ENCODE measurements around the gene BET1. TPM values are rescaled to one million over a fixed set of nuclear protein-coding genes. Genes with fewer than 3 reads are reported as not detected.

Gene BET1
- total RNA-seq, 1 experiment from 2014 or later, result 19.9 TPM

GRCh38 chr7:94012746-94013145, 8.6 kb upstream of the BET1 start:
- POLR2A ChIA-PET, result no interaction called here
- Mint-ChIP-seq H3K27ac (ENCODE audit: unreplicated experiment) (no peak overlapping the region), H3K36me3 (ENCODE audit: insufficient read depth, unreplicated experiment) (no peaks in the 10 kb centered on the region), H3K9me3 (ENCODE audit: unreplicated experiment) (no peaks in the 10 kb centered on the region), H3K27me3 (ENCODE audit: insufficient read depth, unreplicated experiment) (peaks cover 18% of the 10 kb centered on the region), H3K4me1 (ENCODE audit: low read depth, unreplicated experiment) (no peaks in the 10 kb centered on the region), H3K4me3 (ENCODE audit: unreplicated experiment) (no peak overlapping the region)
- no peak for DNase-seq
- 0 out of 2 replicates have a peak, but pooled peaks cover 1% of the 10 kb centered on the region for H3K27me3 ChIP-seq (replicated peaks; ENCODE audit: control insufficient read depth, insufficient read depth, low read length)
- no TSS peak for BruUV-seq (replicated peaks)
- H3K4me3 ChIP-seq (ENCODE audit: low read depth, low read length), result no peak overlapping the region
- no peaks in the 10 kb centered on the region for H3K9me3 ChIP-seq
- CTCF ChIA-PET, result no interaction called here
- no peak for TF ChIP-seq CTCF (IDR thresholded peaks at IDR 0.05; ENCODE audit: insufficient read depth in 1 of 2, low read depth in 1 of 2, low read length in 1 of 2, severe bottlenecking in 1 of 2, unreplicated experiment in 1 of 2)
- intact Hi-C loops (cut with micrococcal nuclease; ENCODE audit: unreplicated experiment), result no loop called here
- H3K36me3 ChIP-seq (ENCODE audit: control insufficient read depth, insufficient read depth, low read length), result no peaks in the 10 kb centered on the region
- no peaks in the 10 kb centered on the region for H3K4me1 ChIP-seq

GRCh38 chr7:94011714-94012353, 7.7 kb upstream of the BET1 start:
- no peak overlapping the region for H3K4me3 ChIP-seq (ENCODE audit: low read depth, low read length)
- no peaks in the 10 kb centered on the region for H3K36me3 ChIP-seq (ENCODE audit: control insufficient read depth, insufficient read depth, low read length)
- H3K4me1 ChIP-seq, result no peaks in the 10 kb centered on the region
- DNase-seq, result no peak
- ChIA-PET CTCF (no interaction called here), POLR2A (no interaction called here)
- BruUV-seq (replicated peaks), result no TSS peak
- TF ChIP-seq CTCF (IDR thresholded peaks at IDR 0.05; ENCODE audit: insufficient read depth in 1 of 2, low read depth in 1 of 2, low read length in 1 of 2, severe bottlenecking in 1 of 2, unreplicated experiment in 1 of 2), result no peak
- H3K4me3 Mint-ChIP-seq (ENCODE audit: unreplicated experiment), result no peak overlapping the region
- H3K4me1 Mint-ChIP-seq (ENCODE audit: low read depth, unreplicated experiment), result no peaks in the 10 kb centered on the region
- peaks cover 23% of the 10 kb centered on the region for H3K27me3 Mint-ChIP-seq (ENCODE audit: insufficient read depth, unreplicated experiment)
- no peaks in the 10 kb centered on the region for H3K9me3 ChIP-seq
- no peaks in the 10 kb centered on the region for H3K9me3 Mint-ChIP-seq (ENCODE audit: unreplicated experiment)
- intact Hi-C loops (cut with micrococcal nuclease; ENCODE audit: unreplicated experiment), result no loop called here
- H3K27ac Mint-ChIP-seq (ENCODE audit: unreplicated experiment), result no peak overlapping the region
- 0 out of 2 replicates have a peak, but pooled peaks cover 1% of the 10 kb centered on the region for H3K27me3 ChIP-seq (replicated peaks; ENCODE audit: control insufficient read depth, insufficient read depth, low read length)
- no peaks in the 10 kb centered on the region for H3K36me3 Mint-ChIP-seq (ENCODE audit: insufficient read depth, unreplicated experiment)

- DNase-seq, result no peak
- CTCF ChIA-PET, result no interaction called here
- H3K27me3 Mint-ChIP-seq (ENCODE audit: insufficient read depth, unreplicated experiment), result peaks cover 21% of the 10 kb centered on the region
Measured at GRCh38 chr7:94008537-94008936, 4.4 kb upstream of the BET1 start.

More at GRCh38 chr7:94008537-94008936, 4.4 kb upstream of the BET1 start:
- no peaks in the 10 kb centered on the region for H3K4me1 Mint-ChIP-seq (ENCODE audit: low read depth, unreplicated experiment)
- POLR2A ChIA-PET, result no interaction called here
- H3K4me3 Mint-ChIP-seq (ENCODE audit: unreplicated experiment), result no peak overlapping the region
- no peaks in the 10 kb centered on the region for H3K9me3 Mint-ChIP-seq (ENCODE audit: unreplicated experiment)
- TF ChIP-seq CTCF (IDR thresholded peaks at IDR 0.05; ENCODE audit: insufficient read depth in 1 of 2, low read depth in 1 of 2, low read length in 1 of 2, severe bottlenecking in 1 of 2, unreplicated experiment in 1 of 2), result no peak
- intact Hi-C loops (cut with micrococcal nuclease; ENCODE audit: unreplicated experiment), result no loop called here
- H3K4me3 ChIP-seq (ENCODE audit: low read depth, low read length), result no peak overlapping the region
- no peaks in the 10 kb centered on the region for H3K36me3 ChIP-seq (ENCODE audit: control insufficient read depth, insufficient read depth, low read length)
- BruUV-seq (replicated peaks), result no TSS peak
- H3K27ac Mint-ChIP-seq (ENCODE audit: unreplicated experiment), result no peak overlapping the region
- no peaks in the 10 kb centered on the region for H3K9me3 ChIP-seq
- no peaks in the 10 kb centered on the region for H3K36me3 Mint-ChIP-seq (ENCODE audit: insufficient read depth, unreplicated experiment)
- no peaks in the 10 kb centered on the region for H3K4me1 ChIP-seq
- 0 out of 2 replicates have a peak, but pooled peaks cover 1% of the 10 kb centered on the region for H3K27me3 ChIP-seq (replicated peaks; ENCODE audit: control insufficient read depth, insufficient read depth, low read length)

Data from Caco-2 (cell line).